BLaER1 treated with 17β-estradiol and CSF1 and Interleukin-3, amounts not matched to agents 10 nM and 100 nM (cell line): ENCODE measurements around the gene PRDM16.

ENCODE experiments used
- H3K27ac ChIP-seq, 11 experiments: shearing (Covaris generic); formaldehyde crosslinking; 2 replicates each; pipeline ENCODE4 v1.8.1; 2022
- H3K27me3 ChIP-seq, 11 experiments: shearing (Covaris generic); formaldehyde crosslinking; 2 replicates each; pipeline ENCODE4 v1.8.1; 2022
- H3K36me3 ChIP-seq, 11 experiments: shearing (Covaris generic); formaldehyde crosslinking; 2 replicates each; pipeline ENCODE4 v1.8.1; 2022
- H3K4me1 ChIP-seq, 10 experiments: shearing (Covaris generic); formaldehyde crosslinking; 2 replicates each; pipeline ENCODE4 v1.8.1; 2022
- H3K4me2 ChIP-seq, 11 experiments: shearing (Covaris generic); formaldehyde crosslinking; 2 replicates each; pipeline ENCODE4 v1.8.1; 2022
- H3K4me3 ChIP-seq, 10 experiments: shearing (Covaris generic); formaldehyde crosslinking; 2 replicates each; pipeline ENCODE4 v1.8.1; 2022
- H3K9ac ChIP-seq, 11 experiments: shearing (Covaris generic); formaldehyde crosslinking; 2 replicates each; pipeline ENCODE4 v1.8.1; 2022
- H3K9me3 ChIP-seq, 11 experiments: shearing (Covaris generic); formaldehyde crosslinking; replicated peaks in 1 of 11; 2 replicates each; pipeline ENCODE4 v1.8.1; 2022
- H4K20me1 ChIP-seq, 11 experiments: shearing (Covaris generic); formaldehyde crosslinking; 2 replicates each; pipeline ENCODE4 v1.8.1; 2022
- Cebpa-rat ChIP-seq, 11 experiments: shearing (Covaris generic); IDR thresholded peaks; 2 replicates each; pipeline ENCODE4 v1.8.1; 2022

Gene PRDM16

DNA sequence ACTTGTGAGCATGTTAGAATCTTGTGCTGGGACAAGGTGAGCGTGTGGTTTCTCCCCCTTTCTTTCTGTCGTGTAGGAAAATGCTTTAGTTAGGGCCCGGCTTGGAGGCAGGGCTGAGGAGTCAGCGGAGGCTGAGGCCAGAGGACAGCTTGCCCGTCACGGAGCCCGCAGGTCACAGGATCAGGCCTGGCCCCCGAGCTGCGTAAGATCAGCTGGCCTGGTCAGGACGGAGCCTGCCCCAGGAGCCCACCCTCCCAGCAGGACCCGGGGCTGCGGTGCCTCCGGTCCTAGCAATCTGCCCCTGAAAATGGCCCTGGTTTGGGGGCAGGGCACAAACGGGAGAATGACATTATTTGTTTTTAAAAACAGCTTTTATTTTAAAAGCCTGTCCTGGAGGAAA, 52.0 kb downstream of the PRDM16 start:
- Histone ChIP-seq H3K27ac (no peak overlapping the region), H3K9me3 (no peaks in the 10 kb centered on the region), H3K4me2 (no peak overlapping the region), H3K27me3 (no peaks in the 10 kb centered on the region; a peak in 1 of 22 replicates), H3K4me1 (no peaks in the 10 kb centered on the region), H3K9ac (no peak overlapping the region), H4K20me1 (peaks cover 0 to 54% (median 0%) of the 10 kb centered on the region in 11 experiments; a peak in 9 of 22 replicates), H3K36me3 (no peaks in the 10 kb centered on the region), H3K4me3 (no peak overlapping the region)
- TF ChIP-seq Cebpa-rat (IDR thresholded peaks at IDR 0.05): no peak

DNA sequence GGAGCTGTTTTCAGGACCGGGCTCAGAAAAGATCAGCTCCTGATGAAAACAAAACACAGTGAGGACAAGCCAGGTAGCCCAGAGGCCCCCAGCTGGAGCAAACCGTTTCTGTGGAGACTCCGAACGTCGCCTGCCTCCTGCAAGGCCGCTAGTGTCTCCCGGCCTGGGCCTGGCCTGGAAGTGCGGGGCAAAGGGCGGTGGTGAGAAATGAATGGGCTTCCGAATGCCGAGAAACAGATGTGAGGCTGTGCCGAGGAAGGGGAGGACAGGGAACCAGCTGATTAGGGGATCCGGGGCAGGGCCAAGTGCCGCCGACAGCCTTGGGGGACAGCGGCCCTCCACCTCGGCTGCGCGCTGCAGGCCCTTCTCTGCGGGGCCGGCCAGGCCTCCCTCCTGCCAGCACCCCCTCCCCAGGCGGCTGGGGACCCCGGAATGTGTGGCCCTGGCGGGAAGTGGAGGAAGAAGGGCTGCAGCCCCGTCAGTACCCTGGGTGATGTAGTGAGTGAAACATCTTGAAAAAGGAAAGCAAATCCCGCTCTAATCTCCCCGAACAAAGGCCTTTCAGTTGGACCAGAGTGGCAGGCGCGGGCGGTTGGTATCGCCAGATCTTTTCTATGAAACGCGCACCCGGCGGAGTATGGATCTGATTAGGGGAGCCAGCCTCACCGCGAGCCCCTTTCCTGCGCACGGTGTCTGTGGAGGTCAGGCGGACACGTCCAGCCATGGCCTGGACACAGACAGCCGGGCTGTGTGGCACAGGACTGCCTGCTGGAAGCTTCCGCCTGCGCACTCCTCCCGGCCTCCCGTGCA, 52.6 kb downstream of the PRDM16 start:
- Histone ChIP-seq H3K4me2 (no peak overlapping the region), H3K27ac (no peak overlapping the region), H3K9me3 (no peaks in the 10 kb centered on the region)

DNA sequence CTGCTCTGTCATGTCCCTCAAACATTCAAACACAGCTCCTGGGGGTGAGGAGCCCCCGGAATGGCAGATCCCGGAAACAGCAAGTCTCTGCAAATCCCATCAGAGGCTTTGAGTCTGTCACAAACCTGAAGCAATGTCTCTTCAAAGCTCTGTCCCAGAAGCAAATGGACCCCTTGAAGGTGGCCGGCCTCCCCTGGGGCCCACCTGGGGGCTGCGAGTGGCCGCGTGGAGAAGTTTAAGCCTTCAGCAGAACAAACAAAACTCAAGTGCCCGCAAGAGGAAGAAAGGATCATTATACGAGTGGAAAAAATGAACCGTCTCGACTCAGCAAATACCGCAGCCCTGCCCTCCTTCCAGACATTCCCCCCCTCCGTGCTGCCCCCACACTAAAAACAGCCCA, 53.3 kb downstream of the PRDM16 start:
- Histone ChIP-seq H3K4me2 (no peak overlapping the region), H4K20me1 (peaks cover 0 to 63% (median 0%) of the 10 kb centered on the region in 11 experiments; a peak in 8 of 22 replicates), H3K9ac (no peak overlapping the region)

More for the DNA sequence above, 52.6 kb downstream of the PRDM16 start:
- no peaks in the 10 kb centered on the region; a peak in 1 of 22 replicates for H3K27me3 ChIP-seq
- H3K36me3 ChIP-seq: no peaks in the 10 kb centered on the region
- no peak for TF ChIP-seq Cebpa-rat (IDR thresholded peaks at IDR 0.05)
- H3K9ac ChIP-seq: no peak overlapping the region
- no peak overlapping the region for H3K4me3 ChIP-seq
- H4K20me1 ChIP-seq: peaks cover 0 to 60% (median 0%) of the 10 kb centered on the region in 11 experiments; a peak in 9 of 22 replicates
- no peaks in the 10 kb centered on the region for H3K4me1 ChIP-seq

DNA sequence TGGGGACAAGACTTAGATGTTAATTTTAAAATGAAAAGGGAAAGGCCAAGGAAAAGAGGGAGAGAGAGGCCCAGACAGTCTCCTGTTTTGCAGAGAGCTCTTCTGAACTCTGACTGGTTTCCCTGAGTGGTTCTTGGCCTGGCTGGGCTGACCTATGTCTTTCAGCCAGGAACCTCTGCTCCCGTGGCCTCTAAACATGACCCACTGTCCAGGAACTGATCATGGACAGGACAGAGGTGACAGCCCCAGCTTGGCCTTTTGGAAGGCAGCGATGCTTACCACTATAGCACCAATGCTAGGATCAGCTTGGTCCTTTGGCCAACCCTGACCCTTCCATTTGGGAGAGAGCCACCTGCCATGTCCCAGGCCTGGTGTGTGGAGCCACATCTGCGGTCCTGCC, 55.2 kb downstream of the PRDM16 start:
- Histone ChIP-seq H3K27ac (no peak overlapping the region), H3K27me3 (no peaks in the 10 kb centered on the region; a peak in 1 of 22 replicates), H3K9me3 (no peaks in the 10 kb centered on the region), H3K4me3 (no peak overlapping the region), H3K4me2 (no peak overlapping the region), H3K4me1 (peaks cover 0 to 11% (median 6%) of the 10 kb centered on the region in 10 experiments; a peak in 11 of 20 replicates), H3K36me3 (no peaks in the 10 kb centered on the region), H4K20me1 (peaks cover 0 to 49% (median 0%) of the 10 kb centered on the region in 11 experiments; a peak in 7 of 22 replicates), H3K9ac (no peak overlapping the region)
- no peak for TF ChIP-seq Cebpa-rat (IDR thresholded peaks at IDR 0.05)

More for the DNA sequence above, 53.3 kb downstream of the PRDM16 start:
- Histone ChIP-seq H3K4me1 (no peaks in the 10 kb centered on the region), H3K36me3 (no peaks in the 10 kb centered on the region), H3K9me3 (no peaks in the 10 kb centered on the region), H3K27ac (no peak overlapping the region), H3K27me3 (no peaks in the 10 kb centered on the region; a peak in 1 of 22 replicates), H3K4me3 (no peak overlapping the region)
- no peak for TF ChIP-seq Cebpa-rat (IDR thresholded peaks at IDR 0.05)

DNA sequence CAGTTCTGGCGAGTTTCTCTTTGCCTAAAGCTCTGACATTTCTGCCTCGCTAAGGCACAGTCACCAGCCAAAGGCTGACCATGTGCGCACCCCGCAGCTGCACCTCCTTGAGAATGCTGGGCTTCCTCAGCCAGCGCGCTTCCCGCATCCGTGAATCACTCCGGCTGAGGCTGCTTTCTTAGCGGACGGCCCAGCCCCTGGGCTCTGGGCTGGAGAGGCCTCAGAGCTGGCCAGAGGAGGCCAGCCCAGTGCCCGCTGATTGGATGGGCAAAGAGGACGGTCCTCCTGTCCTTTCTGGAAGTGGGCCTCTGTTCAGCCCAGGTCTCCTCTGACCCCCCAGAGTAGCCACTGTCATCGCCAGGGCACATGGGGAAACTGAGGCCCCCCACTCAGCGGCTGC, 56.1 kb downstream of the PRDM16 start:
- Histone ChIP-seq H4K20me1 (peaks cover 0 to 49% (median 0%) of the 10 kb centered on the region in 11 experiments; a peak in 7 of 22 replicates), H3K4me1 (peaks cover 0 to 19% (median 9%) of the 10 kb centered on the region in 10 experiments; a peak in 11 of 20 replicates), H3K27ac (no peak overlapping the region), H3K4me2 (no peak overlapping the region), H3K9ac (no peak overlapping the region), H3K9me3 (no peaks in the 10 kb centered on the region), H3K27me3 (no peaks in the 10 kb centered on the region; a peak in 1 of 22 replicates), H3K36me3 (no peaks in the 10 kb centered on the region), H3K4me3 (no peak overlapping the region)
- no peak for TF ChIP-seq Cebpa-rat (IDR thresholded peaks at IDR 0.05)

DNA sequence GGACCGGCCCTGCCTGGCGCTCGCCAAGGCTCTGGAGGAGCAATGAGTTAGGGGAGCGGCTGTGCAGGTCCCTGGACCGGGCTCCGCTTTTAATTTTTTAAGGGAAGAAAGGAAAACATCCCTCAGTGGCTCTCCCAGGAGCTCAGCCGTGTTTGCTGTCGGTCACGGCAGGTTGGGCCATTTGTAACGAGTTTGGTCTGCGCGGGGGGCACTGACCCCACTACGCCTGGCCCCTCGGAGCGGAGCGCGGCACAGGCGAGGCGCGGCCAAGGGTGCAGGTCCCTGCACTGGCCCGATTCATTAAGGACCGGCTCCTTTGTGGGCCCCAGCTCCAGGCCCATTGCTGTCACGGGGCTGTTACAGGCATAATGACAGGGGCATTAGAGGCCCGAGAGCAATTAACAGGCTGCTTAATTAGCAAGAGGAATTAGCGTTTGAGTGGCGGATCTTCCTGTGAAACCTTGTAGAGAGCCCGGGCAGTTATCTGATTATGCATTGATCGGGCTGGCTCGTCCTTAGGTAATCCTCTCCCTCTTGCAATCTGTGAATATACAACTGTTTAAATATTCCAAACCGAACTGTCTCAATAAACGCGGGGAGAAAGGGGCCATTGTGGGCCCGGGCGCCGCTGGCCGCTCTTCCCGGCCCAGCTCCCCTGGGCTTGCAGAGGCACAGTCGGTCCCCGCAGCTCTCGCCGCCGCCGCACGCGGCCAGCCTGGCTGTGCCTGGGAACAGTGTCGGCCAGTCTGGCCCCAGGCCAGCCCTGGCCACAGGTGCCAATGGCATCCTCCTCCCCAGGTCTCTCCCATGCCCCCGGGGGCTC, 56.8 kb downstream of the PRDM16 start:
- Histone ChIP-seq H3K9ac (no peak overlapping the region), H3K27ac (no peak overlapping the region), H3K4me3 (no peak overlapping the region), H3K9me3 (no peaks in the 10 kb centered on the region), H3K4me1 (peaks cover 0 to 22% (median 9%) of the 10 kb centered on the region in 10 experiments; a peak in 11 of 20 replicates), H3K36me3 (no peaks in the 10 kb centered on the region), H3K27me3 (no peaks in the 10 kb centered on the region; a peak in 1 of 22 replicates), H4K20me1 (peaks cover 0 to 46% (median 0%) of the 10 kb centered on the region in 11 experiments; a peak in 8 of 22 replicates), H3K4me2 (no peak overlapping the region)
- TF ChIP-seq Cebpa-rat (IDR thresholded peaks at IDR 0.05): no peak

DNA sequence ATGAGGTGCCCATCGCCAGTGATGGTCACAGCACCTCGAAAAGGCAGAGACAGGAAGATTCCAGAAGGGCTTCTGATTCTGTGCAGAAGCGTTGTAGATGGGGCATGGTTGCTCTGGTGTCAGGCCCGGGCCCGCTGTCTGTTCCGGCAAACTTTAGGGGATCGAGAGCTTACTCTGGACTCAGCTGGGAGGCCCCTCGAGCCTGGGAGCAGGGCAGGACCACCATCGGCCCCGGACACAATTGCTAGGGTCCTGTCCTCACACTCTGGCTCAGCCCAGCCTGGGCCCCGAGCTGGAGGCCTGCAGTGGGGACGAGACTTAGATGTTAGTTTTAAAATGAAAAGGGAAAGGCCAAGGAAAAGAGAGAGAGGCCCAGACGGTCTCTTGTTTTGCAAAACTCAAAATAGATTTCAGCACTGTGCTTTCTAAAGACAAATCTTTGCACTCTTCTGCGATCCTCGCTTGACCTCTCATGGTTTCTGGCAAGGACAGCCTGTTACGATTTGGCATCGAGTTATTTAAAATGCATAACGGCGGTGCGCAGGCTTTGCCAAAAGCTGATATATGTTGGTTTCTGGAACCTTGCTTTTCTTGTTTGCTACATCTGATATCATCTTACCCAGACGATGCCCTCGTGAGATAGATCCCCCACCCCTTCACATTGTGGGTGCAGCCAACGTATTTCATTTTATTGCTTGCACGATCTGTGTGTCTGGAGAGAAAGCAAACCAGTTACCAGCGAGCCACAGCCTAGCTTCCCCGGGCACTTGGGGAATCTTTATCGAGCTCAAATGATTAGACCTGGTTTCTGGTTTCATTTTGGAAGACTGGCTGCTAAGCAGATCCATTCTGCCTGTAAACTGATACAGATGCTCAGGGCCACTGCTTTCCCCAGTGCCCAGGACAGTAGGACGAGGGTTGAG, 58.0 kb downstream of the PRDM16 start:
- Histone ChIP-seq H3K4me2 (no peak overlapping the region), H4K20me1 (peaks cover 0 to 34% (median 0%) of the 10 kb centered on the region in 11 experiments; a peak in 7 of 22 replicates), H3K4me3 (no peak overlapping the region), H3K9ac (no peak overlapping the region), H3K27ac (no peak overlapping the region), H3K4me1 (peaks cover 1 to 30% (median 17%) of the 10 kb centered on the region in 10 experiments; a peak in 19 of 20 replicates), H3K27me3 (peaks cover 0 to 11% (median 0%) of the 10 kb centered on the region in 11 experiments; a peak in 3 of 22 replicates), H3K9me3 (no peaks in the 10 kb centered on the region), H3K36me3 (no peaks in the 10 kb centered on the region)
- TF ChIP-seq Cebpa-rat (IDR thresholded peaks at IDR 0.05): no peak

DNA sequence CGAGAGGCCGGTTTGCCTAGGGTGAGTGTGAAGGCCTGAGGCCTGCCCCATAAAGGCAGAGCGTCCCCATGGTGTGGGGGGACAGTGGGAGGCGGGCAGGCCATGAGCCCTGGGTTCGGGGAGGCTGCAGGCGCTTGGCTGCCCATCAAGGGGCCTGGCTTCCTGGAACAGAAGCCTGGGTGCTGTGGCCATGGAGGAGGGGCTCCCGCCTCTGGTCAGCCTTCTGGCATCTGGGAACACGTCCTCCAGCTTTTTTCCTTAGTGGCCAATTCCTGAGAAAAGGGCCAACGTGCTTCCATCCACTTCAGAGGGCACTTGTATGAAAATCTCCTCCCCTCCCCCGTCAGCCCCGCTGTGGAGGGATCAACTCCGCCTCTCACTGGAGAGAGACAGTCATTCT, 58.7 kb downstream of the PRDM16 start:
- peaks cover 0 to 29% (median 0%) of the 10 kb centered on the region in 11 experiments; a peak in 7 of 22 replicates for H4K20me1 ChIP-seq
- no peaks in the 10 kb centered on the region for H3K36me3 ChIP-seq
- H3K9ac ChIP-seq: no peak overlapping the region
- TF ChIP-seq Cebpa-rat (IDR thresholded peaks at IDR 0.05): no peak
- peaks cover 9 to 37% (median 24%) of the 10 kb centered on the region in 10 experiments for H3K4me1 ChIP-seq
- H3K4me2 ChIP-seq: no peak overlapping the region
- no peaks in the 10 kb centered on the region for H3K9me3 ChIP-seq
- peaks cover 0 to 13% (median 0%) of the 10 kb centered on the region in 11 experiments; a peak in 3 of 22 replicates for H3K27me3 ChIP-seq
- no peak overlapping the region for H3K4me3 ChIP-seq
- H3K27ac ChIP-seq: no peak overlapping the region
